IPS DF 4.7 (cell line): Measurements from ENCODE around the gene MTA1.

Source experiments
- DNase-seq: peaks from one replicate; pipeline ENCODE4 v3.0.0-alpha.2; 2013; ENCODE audit warnings: low spot score; ENCODE audit errors: extremely low read depth

The MTA1 gene

DNA sequence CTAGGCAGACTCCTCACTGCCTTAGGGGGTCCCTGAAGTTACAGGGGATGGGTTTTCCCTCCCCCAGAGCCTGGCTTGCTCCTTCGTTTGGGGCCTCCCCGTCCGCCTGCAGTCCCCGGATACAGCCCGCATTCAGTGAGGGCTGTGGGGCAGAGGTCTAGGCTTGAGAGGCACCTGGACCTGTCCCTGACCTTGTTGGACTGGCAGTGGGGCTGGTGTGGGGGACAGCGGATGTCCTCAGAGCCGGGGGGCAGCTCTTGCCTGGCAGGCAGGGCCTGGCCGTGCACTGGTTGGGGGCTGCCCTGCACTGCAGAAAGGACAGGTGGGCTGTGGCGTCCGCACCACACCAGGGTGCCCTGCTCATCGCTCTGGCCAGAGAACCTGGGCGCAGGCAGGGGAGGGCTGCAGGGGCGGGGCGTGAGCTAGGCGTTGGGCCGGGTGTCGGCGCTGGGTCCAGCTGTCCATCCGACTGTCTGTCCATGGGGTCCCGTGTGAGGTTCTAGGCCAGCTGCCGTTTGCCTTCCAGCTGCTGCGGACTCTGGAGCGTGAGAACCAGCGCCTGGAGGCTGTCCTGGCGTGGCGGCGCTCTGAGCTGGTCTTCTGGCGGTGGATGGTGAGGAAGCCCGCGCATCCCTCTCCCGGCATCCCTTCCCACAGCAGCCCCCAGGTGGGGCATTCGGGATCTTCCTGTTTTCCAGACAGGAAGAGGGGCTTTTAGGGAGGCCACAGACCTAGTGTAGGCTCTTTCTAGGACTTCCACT is 77.4 kb downstream of the MTA1 start:
- DNase-seq = no peak

DNA sequence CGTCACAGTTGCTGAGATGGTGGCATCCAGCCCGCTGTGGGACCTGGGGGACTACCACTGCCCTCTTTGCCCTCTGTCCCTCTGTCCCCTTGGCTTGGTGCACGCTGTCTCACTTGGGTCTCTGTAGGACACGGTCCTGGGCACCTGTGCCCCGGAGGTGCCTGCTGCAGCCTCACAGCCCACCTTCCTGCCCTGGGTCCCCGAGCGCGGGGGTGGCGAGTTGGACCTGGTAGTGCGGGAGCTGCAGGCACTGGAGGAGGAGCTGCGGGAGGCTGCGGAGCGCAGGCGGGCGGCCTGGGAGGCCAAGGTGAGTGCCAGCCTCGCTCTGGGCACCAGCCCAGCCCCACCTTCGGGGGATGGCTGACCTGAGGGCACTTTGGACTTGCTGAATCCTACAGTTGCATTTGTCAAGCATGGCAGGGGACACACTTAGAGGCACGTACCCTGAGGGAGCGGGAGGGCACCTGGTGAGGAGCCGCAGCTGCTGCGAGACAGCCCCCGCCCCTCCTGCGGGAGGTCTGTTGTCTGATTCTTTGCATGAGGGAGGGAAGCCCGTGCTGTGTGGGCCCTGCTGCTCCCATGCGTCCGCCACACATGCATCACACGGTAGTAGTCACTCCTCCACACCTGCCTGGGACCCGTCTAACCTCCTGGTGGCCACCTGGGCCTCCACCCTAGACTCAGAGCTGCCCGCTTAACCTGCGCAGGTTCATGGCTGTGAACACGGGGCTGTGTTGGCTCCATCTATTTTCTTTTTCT is 78.2 kb downstream of the MTA1 start:
- no peak for DNase-seq

DNA sequence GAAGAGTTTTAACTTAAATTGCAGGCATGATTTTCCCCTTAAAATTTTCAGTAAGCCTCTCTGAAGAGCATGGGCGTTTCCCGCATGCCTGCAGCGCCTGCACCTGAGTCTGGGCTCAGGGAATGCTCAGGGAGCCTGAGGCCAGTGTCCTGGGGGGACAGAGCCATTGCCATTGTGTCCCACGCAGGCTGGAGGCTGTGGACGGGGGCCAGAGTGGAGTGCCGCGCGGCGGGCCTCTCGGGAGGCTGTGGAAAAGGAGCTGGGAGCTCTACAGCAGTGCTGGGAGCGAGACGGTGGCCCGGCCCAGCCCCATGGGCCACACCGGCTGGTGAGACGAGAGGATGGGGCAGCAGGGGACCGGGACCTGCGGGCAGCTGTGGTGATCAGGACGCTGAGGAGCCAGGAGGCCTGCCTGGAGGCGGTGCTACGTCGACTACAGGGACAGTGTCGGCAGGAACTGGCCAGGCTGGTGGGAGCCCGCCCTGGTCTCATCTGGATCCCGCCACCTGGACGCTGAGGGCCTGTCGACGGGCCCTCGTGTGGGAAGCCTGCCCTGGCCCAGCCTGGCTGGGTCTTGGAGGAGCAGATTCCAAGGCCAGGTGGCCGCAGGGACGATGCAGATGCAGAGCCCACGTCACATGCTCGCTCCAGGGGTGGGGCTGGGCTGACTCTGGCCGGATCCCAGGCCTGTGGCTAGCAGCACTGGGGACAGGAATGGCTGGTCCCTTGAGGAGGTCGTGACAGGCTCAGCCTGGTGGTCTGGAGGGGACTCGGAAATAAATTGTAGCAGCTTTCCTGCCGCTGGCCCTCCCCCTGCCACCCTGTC is 79.0 kb downstream of the MTA1 start:
- no peak for DNase-seq

DNA sequence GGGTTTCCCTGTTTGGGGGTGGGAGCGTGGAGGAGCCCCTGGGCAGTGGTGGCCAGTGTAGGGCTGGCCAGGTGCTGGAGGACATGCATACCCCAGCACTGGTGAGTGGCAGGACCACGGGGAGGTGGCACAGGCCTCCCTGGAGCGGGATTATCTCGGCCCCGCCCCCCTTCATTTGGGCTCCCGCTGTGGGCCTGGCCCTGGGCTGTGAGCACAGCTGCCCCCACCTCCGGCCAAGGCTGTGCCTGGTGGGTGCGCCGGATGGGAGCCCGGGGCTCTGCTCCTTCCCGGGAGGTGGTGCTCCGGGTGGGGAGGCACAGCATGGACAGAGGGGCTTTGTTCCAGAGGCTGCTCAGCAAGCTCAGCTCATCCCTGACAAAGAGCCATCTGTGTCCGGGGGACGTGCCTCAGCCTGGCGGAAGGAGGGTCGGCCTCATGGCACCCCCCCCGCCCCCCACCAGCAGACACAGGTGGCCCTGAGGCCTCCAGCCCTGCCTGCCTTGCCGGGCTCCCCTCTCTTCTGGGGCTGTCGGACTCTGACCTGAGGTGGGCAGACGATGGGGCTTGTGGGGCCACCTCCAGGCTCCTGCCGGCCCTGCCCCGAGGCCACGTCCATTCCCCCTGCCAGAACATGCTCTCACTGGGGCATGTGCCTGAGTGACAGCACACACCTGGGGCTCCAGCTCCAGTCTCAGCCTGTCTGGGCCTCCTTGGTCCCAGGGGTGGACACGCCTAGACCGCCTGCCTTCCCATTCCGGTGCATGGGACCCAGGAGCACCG is 79.8 kb downstream of the MTA1 start:
- no peak for DNase-seq

DNA sequence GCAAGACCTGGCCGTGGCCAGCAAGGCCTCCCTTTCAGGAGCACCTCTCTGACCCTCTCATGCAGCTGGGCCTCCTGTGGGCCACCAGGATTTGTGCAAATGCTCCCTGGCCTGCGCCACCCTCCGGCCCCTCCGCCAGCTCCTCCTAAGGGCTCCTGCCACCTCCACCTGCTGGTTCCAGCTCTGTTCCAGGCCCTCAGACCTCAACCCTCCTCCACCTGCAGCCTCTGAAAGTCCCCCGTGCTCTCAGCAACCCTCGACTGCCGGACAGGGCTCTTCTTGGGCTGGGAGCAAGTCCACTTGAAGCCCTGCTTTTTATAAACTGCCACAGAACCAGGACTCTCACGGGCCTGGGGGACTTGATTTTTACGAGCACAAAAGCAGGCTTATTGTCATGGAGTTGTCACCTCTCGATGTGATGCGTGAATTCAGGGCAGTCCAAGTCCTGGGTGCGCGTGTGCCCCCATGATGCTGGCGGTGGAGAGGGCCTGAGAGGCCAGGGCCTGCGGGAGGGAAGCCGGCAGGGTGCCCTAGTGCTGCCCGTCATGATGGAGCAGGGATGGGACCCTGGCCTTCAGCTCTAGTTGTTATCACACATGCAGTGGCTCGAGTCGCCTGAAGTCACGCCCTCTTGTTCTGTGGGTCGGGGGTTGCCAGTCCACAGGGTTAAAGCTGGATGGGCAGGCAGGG is 80.6 kb downstream of the MTA1 start:
- no peak for DNase-seq

DNA sequence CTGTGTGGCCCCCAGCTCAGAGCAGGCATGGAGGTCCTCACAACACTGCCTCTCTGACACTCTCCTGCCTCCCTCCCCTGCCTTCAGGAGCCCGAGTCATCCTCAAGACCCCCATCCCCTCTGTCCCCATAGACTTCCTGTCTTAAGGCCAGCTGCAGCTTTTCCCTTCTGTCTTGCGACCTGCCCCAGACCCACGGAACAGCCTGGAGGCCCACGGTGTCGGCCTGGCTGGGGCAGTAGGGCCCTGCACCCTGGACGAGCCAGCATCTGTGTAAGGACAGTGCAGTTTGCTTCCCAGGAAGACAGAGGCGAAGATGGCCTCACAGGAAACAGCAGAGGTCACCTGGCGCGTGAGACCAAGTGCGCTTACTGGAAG is 81.1 kb downstream of the MTA1 start:
- no peak for DNase-seq

DNA sequence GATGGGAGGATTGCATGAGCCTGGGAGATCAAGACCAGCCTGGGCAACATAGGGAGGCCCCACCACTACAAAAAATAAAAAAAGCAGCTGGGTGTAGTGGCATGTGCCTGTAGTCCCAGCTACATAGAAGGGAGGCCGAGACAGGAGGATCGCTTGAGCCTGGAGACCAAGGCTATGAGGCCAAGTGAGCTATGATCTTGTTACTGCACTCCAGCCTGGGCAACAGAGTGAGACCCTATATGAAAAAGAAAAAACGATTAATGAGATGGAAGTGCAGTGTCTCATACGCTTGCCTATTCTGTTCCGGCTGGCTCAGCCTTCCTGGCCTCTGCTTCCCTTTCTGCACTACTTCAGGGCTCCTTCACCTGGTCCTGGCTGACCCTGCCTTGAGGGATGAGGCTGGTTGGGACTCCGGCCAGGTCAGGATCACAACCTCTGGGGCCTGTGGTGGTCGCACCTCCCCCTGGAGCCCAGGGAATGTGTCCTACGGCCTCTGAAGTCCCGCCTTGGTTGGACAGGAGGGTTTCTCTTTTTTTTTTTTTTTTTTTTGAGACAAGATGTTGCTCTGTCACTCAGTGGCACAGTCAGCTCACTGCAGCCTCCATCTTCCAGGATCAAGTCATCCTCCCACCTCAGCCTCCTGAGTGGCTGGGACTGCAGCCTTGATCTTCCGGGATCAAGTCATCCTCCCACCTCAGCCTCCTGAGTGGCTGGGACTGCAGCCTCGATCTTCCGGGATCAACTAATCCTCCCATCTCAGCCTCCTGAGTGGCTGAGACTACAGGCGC is 82.1 kb downstream of the MTA1 start:
- no peak for DNase-seq

DNA sequence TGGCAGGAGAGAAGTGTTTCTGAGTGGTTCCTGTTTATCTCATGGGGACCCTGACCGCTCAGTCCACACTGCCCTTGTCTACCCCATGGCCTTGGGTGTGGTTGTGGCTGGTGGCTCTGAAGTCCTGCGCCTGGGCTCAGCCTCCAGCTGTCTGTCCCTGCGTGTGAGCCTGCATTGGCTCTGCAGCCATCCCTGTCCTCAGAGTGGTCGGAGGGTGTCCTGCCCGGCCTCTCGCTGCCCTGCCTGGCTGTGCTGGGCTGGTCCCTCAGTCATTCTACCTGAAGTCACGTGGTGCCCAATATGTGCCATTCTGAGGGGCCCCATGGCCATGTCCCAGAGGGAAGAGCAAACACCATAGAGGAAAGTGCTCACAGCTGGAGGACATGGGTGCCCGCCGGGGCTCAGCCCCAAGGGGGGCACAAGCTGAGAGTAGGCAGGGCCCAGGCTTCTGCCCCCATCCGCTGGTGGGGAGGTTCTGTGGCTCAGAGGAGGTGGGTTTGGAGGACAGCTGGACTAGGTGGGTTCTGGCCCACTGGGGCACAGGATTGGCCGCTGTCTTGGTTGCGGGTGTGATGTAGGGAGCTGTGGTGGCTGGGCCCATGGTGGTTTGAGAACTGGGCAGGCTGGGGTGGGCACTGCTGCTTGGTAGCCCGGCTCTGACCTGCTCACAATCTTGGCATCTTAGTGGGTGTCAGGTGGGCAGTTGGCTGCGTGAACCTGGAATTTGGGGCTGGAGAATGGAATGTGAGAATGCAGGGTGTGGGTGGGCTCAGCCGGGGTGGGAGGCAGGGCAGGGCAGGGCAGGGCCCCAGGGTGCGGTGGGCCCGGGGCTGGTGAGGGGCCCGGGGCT is 83.0 kb downstream of the MTA1 start:
- DNase-seq = no peak

DNA sequence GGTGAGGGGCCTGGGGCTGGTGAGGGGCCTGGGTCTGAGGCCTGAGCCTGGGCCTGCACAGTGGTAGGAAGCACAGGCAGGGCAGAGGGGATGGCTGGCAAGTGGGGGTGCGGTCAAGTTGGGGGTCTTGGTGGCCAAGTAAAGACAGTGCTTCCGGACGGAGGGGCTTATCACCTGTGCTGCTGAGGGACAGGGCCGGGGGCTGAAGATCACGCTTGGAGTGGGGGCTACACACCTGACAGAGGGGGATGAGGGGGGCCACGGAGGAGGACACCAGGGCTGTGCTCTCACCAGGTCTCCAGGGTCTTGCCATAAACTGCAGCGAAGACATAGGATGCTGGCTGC is 83.6 kb downstream of the MTA1 start:
- no peak for DNase-seq

DNA sequence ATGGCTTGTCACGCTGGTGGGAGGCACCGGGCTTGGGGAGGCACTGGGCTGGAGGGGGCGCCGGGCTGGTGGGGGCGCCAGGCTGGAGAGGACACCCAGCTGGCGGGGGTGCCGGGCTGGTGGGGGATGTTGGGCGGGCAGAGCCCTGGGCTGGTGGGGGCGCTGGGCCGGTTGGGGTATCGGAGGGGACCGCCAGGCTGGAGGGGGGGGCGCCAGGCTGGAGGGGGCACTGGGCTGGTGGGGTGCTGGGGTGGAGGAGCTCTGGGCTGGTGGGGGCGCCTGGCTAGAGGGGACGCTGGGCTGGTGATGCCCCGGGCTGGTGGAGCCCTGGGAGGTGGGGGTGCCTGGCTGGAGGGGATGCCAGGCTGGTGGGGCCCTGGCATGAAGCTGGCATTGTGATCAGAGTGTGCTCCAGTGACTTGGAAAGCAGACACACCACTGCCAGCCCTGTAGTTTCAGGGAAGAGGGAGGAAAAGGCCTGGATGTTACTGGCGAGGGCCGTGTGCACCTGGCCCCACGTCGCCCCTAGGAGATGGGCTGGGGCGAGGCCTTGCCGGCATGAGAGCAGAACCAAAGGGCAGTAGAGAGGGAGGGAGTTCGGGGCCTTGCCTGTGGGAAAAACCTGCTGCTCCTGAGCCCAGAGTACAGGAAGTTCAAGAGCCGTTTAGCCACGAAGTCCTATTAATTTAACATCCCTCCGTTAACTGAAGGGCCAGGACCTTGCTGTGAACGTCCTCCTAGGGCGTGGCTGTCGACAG is 84.5 kb downstream of the MTA1 start:
- no peak for DNase-seq

DNA sequence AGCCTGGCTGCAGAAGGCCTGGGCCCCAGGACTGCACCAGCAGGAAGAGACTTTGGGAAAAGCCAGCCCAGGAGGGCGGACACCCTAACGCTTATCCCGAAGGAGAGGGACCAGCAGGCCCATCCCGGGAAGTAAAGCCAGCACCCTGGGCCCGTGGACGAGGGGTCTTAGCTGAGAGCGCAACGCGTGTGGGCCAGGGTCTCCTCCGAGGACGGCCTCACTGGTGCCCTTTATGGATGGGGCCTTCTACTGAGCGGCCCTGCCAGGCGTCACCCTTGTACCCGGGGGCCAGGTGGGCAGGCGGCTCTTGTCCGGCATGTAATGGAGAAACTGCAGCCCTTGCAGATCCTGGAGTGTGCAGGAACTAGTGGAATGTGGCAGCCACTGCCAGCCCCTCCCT is 85.5 kb downstream of the MTA1 start:
- DNase-seq = no peak

DNA sequence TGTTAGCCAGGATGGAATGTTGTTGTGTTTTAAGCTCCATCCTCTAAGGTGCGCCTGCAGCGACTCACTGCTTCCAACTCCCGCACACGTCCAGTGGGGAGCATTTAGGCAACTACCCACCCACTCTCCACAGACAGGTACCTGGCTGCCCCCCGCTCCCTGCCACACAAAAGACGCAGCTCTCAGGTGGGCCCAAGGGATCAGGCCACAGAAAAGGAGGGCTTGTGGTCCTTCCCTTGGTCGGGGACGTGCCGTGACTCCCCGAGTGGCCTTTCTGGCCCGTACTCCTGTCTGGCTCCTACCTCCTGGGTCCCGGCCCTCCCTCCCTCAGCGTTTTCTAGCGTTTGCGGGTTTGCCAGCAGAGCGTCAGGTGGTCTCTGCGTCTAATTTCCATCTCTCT is 87.6 kb downstream of the MTA1 start:
- DNase-seq = no peak

DNA sequence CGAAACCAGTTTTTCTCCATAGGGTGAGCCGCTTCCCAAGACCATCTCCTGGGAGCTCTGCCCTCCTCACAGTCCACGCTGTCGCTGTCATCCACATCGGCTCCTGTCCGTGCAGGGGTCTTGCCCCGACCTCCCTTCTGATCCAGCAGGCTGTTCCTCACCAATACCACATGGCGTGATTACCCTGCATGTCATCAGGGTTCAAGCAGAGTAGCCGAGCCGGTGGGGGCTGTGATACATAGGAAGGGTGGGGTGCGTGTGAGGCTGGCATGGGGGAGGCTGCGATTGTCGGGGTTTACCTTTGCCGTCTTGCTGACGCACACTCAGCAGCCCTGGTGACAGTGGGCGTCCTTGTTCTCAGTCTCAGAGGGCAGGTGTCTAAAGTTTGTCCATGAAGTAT is 88.4 kb downstream of the MTA1 start:
- DNase-seq = no peak

DNA sequence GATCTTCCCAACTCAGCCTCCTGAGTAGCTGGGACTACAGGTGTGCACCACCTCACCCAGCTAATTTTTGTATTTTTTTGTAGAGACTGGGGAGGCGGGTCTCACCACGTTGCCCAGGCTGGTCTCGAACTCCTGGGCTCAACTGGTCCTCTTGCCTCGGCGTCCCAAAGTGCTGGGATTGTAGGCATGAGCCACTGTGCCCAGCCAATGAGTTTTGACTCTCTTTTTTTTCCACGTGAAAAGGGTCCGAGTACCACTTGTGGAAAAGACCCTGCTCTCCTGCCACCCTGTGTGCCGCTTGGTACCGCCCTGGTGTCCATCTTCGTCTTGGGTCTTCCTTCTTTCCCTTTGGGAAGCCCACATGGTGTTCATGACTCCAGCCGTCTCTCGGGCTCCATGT is 89.0 kb downstream of the MTA1 start:
- no peak for DNase-seq

DNA sequence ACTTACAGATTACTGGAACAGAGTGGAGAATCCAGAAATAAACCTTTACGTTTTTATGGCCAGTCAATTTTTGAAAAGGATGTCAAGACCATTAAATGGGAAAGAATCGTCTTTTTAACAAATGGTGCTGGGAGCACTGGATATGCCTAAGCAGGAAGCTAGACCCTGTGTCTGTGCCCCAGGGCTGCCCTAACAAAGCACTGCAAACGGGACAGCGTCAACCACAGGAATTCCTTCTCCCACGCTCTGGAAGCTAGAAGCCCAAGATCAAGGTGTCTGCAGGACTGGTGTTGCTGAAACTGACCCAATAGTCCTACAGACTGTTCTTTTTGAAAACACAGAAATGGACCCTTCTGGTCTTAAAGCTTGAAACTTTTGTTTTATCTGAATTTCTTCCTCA is 97.5 kb downstream of the MTA1 start:
- DNase-seq = no peak

DNA sequence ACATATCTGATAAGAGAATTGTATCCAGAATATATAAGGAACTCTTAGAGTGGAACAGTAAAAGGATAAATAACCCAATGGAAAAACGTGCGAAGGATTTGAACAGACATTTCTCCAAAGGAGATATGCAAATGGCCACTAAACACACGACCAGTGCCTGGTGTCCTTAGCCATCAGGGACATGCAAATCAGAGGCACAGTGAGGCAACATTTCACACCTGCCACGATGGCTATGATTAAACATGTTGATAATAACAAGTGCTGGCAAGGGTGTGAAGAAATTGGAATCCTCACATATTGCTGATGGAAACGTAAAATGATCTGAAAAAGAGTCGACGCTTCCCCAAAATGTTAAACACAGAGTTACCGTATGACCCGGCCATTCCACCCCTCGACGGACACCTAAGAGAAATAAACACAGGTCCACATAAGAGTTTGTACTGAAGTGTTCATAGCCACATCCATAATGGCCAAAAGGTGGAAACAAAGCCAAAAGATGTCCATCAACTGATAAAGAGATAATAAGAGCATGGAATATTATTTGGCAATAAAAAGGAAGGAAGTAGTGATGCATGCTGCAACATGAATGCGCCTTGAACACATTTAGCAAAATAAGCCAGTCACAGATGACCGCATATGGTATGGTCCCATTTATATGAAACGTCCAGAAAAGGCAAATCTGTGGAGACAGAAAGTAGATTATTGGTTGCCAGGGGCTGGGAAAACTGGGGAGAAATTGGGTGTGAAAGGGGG is 100.5 kb downstream of the MTA1 start:
- DNase-seq = no peak
